Left cardiac atrium (tissue), 4 donors: ENCODE measurements around the gene ELFN2. TPM values are rescaled to one million over a fixed set of nuclear protein-coding genes. Genes with fewer than 3 reads are reported as not detected.
"Not testable (repeated sequence)": the region's sequence is repeated elsewhere in the genome, so short reads cannot be mapped to it uniquely, and the experiment has no call there.

ENCODE experiments used
- ATAC-seq, 2 donors: fragments of 200-7000 bp; cut with Tn5 transposase; one replicate each; pipeline ENCODE4 v1.9.1; 2020; ENCODE audit warnings: mild to moderate bottlenecking in 2 of 2, moderate library complexity in 2 of 2
- DNase-seq: peaks from one replicate; pipeline ENCODE4 v3.0.0-alpha.2; 2020
- intact Hi-C, 2 donors: fragments of 100-400 bp; cut with DNase I; formaldehyde crosslinking; loops; one replicate each; pipeline versions ENCODE4 v1.14.1 to v1.15.1; 2022 to 2023
- total RNA-seq, 2 donors: library from RNA; stranded (reverse); fragmentation: NEBNext Ultra II Directional; extraction: Animal tissue kit (Norgen Biotek cat#: 25700); gene quantifications; one replicate each; pipeline ENCODE4 v1.2.1, GENCODE V29; 2021
- donor health status: DM: no; HTN: yes; CAD: no.
- donor health status: DM: no; HTN: yes; CAD: no; lungs with severe emphysema.
- donor health status: DM: yes; HTN: yes; CAD: no.
- donor health status: Dilated cardiomyopathy.

The ELFN2 gene
- total RNA-seq, 2 donors from 2014 or later: 0.05 TPM; not detected in 1

GRCh38 chr22:37416389-37416788, 10.9 kb downstream of the ELFN2 start:
- DNase-seq: no peak
- no peak for ATAC-seq
- intact Hi-C loops: no loop called here

GRCh38 chr22:37415210-37415609, 12.1 kb downstream of the ELFN2 start:
- no peak for DNase-seq

GRCh38 chr22:37414288-37414687, 13.0 kb downstream of the ELFN2 start:
- no peak for ATAC-seq
- intact Hi-C loops: no loop called here
- DNase-seq: no peak

More at GRCh38 chr22:37415210-37415609, 12.1 kb downstream of the ELFN2 start:
- ATAC-seq: no peak
- intact Hi-C loops: no loop called here

GRCh38 chr22:37413546-37413945, 13.7 kb downstream of the ELFN2 start:
- intact Hi-C loops: no loop called here
- ATAC-seq (no peak), DNase-seq (no peak)

DNA sequence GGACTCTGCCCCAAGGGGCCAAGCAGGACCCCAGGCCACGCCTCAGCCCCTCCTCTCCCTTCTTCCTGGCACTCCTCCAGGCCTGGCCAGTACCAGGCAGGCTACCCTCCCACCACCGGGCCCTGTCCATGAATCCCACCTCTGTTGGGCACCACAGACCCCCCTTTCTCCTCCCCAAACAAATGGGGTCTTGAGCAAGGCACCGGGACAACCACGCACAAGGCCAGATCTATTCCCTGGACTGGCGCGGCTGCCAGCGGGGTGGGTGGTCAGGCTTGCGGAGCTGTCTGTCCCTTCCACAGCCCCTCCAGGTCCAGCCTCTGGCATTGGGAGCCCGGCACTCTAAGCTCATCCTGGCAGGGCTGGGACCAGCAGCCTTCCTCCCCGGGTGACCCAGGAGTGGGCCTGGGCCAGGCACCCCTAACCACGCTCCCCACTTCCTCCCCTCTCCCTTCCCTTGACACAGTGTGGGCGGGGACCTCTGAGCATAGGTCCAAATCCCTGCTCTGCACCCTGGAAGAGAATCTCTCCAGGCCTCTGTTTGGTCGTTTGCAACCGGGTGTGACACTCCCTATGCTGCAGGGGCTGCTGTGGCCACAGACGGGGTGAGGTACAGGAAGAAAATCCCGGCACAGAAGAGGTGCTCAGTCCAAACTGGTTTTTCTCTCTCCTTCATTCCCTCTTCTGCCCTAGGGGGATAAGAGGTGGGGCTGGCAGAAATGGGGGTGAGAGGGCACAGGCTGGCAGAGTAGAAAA, 14.6 kb downstream of the ELFN2 start:
- DNase-seq: no peak
- no peak for ATAC-seq
- intact Hi-C loops: no loop called here

- DNase-seq (no peak), ATAC-seq (no peak)
- intact Hi-C loops: no loop called here
Observed at GRCh38 chr22:37411655-37412054, 15.6 kb downstream of the ELFN2 start.

DNA sequence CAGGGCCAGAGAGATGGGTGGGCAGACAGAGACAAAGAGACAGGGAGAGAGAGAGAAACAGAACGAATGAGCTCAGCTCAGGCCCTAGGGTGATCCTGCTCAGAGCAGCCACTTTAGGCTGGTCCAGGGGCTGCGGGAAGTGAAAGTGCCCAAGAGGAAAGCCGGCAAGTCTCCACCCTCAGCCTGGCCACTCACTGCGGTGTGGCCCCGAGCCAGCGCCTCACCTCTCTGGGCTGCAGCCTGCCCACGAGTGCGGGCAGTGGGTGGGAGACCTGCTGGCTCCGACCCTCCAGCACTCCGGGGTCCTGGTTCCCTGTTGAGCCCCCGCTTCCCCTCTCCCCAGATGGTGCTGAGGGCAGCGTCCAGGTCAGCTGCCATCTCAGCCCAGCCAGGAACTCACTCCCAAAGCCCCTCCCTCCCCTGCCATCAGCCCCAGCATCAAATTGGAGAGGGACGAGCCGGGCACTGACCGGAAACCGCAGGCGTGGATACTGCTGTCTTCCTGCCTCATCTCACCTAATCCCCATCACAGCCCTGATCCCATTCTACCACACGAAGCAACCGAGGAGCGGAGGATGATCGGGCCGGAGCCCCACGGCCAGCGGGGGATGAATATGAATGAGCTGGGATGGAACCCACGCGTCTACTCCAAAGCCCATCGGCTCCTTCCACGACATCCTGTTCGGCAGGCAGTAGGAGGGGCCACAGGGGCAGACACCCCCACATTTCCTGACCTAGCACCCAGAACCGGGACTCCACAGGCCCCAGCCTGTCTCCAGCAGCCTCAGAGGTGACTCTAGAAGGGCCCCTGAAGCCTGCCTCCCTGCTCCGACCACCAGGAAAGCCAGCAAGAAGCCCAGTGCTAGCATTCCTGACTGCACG, 16.9 kb downstream of the ELFN2 start:
- ATAC-seq: peak in 1 of 2 donors; percentile 49
- intact Hi-C loops: no loop called here
- DNase-seq: peak; percentile 28

DNA sequence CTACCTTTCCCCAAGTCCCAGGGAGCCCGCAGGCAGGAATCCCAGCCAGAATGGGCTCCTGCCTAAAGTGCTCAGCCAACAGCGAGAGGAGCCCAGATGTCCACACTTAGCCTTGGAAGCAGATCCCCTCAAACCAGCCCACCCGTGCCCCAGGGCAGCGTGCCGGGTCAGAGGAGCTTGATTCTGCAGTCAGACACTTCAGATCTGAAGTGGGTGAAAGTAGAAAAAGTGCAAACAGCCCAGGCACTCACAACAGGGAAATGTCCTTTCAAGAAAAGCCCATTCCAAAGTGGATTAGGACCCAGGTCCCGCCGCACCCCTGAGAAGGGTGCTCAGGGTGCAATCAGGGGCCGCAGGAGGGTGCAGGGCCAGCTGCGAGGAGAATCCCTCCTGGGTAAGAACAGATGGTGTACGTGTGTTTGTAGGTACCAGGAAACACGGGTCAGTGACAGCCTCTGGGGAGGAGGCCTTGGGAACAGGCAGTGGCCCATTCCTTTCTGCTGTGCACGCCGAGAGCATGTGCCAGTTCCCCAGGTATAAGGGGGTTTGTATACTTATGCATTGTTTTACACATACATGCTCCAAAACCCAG, 17.7 kb downstream of the ELFN2 start:
- intact Hi-C loops: no loop called here
- DNase-seq: no peak

GRCh38 chr22:37409031-37409430, 18.2 kb downstream of the ELFN2 start:
- intact Hi-C loops: no loop called here
- no peak for ATAC-seq
- DNase-seq: no peak

More for the DNA sequence above, 17.7 kb downstream of the ELFN2 start:
- ATAC-seq: no peak

- ATAC-seq (no peak), DNase-seq (no peak)
- intact Hi-C loops: no loop called here
Observed at GRCh38 chr22:37407856-37408255, 19.4 kb downstream of the ELFN2 start.

GRCh38 chr22:37406441-37407235, 20.6 kb downstream of the ELFN2 start:
- intact Hi-C loops: no loop called here
- DNase-seq: no peak
- ATAC-seq: no peak

DNA sequence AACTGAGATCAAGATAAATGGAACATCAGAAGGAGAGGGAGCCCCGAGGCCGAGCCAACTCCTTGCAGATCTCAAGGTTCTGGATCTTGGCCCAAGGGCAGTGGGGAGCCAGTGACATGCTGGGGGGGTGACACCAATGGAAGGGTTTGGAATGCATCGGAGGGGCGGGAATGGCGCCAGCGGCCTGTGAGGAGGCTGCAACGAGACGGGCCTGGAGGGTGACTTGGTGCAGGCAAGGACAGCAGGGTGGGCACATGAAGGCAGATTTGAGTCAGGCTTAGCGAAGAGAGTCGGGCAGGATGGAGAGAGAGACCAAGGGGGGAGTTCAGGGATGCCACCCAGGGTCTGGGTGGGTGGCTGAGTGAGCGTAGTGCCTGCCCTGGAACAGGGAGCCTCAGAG, 23.2 kb downstream of the ELFN2 start:
- intact Hi-C loops: no loop called here
- DNase-seq (no peak), ATAC-seq (no peak)

- ATAC-seq (no peak), DNase-seq (no peak)
- intact Hi-C loops: no loop called here
Observed at GRCh38 chr22:37403267-37403960, 23.9 kb downstream of the ELFN2 start.

DNA sequence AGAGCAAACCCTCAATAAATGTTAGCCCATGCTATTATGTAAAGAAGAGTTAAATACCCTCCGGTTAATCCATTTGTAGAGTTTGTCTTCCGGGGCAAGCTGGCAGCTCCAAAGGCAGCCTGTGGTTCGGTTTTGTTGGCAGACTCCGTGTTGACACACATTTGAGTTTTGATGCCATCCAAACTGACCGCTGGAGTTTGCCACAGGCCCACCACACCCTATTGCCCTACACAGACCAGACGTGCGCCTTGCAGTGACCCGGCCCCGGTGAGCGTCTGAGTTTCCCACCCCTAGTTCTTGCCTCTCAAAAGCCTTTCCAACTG, 25.1 kb downstream of the ELFN2 start:
- intact Hi-C loops: no loop called here
- DNase-seq (no peak), ATAC-seq (no peak)

- intact Hi-C loops: no loop called here
- ATAC-seq: peak; percentile 29 to 58
- peak; percentile 33 for DNase-seq
Observed at GRCh38 chr22:37401401-37402183, 25.7 kb downstream of the ELFN2 start.

GRCh38 chr22:37400719-37401118, 26.6 kb downstream of the ELFN2 start:
- no peak for ATAC-seq
- intact Hi-C loops: no loop called here

GRCh38 chr22:37399457-37399856, 27.8 kb downstream of the ELFN2 start:
- ATAC-seq, intact Hi-C loops, DNase-seq: not testable (repeated sequence)

More at GRCh38 chr22:37400719-37401118, 26.6 kb downstream of the ELFN2 start:
- DNase-seq: no peak

DNA sequence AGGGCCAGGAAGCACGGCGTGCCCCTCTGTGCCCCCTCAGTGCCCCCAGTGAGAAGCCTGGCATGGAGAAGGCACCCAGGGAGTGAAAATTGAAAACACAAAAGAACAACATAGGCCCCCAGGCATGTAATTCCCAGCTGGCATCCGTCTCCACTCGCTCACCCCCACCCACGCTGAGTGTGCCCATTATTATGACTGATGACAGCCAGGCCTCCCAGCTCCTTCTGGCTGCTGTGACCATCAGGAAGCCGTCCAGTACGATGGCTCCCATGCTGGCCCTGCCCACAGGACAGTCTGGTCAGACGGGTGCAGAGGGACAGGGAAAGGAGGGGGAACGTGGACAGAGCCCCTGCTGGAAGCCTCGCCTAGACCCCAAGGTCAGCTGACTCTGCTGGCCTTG, 30.1 kb downstream of the ELFN2 start:
- DNase-seq: no peak
- intact Hi-C loops: no loop called here
- ATAC-seq: no peak
